ENCODE measurements around the gene RPL37.

The RPL37 gene

DNA sequence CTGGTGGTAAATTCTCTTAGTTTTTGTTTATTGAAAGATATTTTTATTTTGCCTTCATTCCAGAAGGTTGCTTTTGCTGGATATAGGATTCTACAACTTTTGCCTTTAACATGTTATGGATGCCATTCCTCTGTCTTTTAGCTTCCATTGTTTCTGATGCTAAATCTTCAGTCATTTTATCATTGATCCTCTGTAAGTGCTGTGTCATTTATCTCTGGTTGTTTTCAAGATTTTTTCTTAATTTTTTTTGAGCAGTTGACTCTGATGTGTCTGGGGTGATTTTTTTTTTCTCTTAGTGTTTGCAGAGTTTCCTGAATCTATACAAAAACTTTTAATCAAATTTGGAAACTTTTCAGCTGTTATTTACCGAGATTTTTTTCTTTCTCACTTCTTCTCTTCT is 12.5 kb upstream of the RPL37 start:
- no peak overlapping the region for H3K4me3 Mint-ChIP-seq
- CTCF ChIA-PET: no interaction called here
- no peak overlapping the region for H3K27ac Mint-ChIP-seq
- peaks cover 9% of the 10 kb centered on the region for H3K36me3 Mint-ChIP-seq
- peaks cover 3% of the 10 kb centered on the region for H3K4me1 Mint-ChIP-seq
- H3K27me3 Mint-ChIP-seq: peaks cover 18% of the 10 kb centered on the region
- DNase-seq: no peak
- H3K9me3 Mint-ChIP-seq: no peaks in the 10 kb centered on the region

DNA sequence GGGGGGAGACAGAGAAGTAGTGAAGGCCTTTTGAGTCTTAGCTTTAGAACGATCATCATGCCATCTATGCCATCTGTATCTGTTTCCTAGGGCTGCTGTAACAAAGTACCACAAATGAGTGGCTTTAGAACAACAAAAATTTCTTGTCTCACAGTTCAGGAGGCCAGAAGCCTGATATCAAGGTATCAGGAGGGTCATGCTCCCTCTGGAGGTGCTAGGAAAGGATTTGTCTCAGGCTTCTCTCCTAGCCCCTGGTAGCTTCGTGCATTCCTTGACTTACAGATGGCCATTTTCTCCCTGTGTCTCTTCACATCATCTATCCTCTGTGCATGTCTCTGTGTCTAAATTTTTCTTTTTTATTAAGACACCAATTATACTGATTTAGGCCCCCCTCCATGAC is 11.3 kb upstream of the RPL37 start:
- Mint-ChIP-seq H3K27me3 (peaks cover 20% of the 10 kb centered on the region), H3K4me1 (peaks cover 9% of the 10 kb centered on the region), H3K27ac (no peak overlapping the region), H3K36me3 (peaks cover 11% of the 10 kb centered on the region), H3K9me3 (no peaks in the 10 kb centered on the region), H3K4me3 (no peak overlapping the region)
- no peak for DNase-seq
- CTCF ChIA-PET: no interaction called here

DNA sequence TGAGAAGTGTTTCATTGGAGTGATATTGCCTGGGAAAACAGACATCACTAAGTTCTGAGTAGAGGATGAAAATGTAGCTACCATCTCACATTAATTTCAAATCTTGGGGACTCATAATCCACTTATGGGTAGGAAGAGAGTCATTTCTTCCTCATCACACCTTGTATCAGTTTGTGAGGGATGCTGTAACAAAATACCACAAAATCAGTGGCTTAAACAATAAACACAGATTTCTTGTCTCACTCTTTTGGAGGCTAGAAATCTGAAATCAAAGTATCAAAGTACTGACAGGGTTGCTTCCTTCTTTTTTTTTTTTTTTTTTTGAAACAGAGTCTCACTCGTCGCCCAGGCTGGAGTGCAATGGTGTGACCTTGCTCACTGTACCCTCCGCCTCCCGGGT is 9.5 kb upstream of the RPL37 start:
- peaks cover 23% of the 10 kb centered on the region for H3K27me3 Mint-ChIP-seq
- H3K4me1 Mint-ChIP-seq: peaks cover 17% of the 10 kb centered on the region
- H3K9me3 Mint-ChIP-seq: no peaks in the 10 kb centered on the region
- no peak overlapping the region for H3K27ac Mint-ChIP-seq
- peaks cover 14% of the 10 kb centered on the region for H3K36me3 Mint-ChIP-seq
- DNase-seq: no peak
- H3K4me3 Mint-ChIP-seq: no peak overlapping the region
- CTCF ChIA-PET: no interaction called here

DNA sequence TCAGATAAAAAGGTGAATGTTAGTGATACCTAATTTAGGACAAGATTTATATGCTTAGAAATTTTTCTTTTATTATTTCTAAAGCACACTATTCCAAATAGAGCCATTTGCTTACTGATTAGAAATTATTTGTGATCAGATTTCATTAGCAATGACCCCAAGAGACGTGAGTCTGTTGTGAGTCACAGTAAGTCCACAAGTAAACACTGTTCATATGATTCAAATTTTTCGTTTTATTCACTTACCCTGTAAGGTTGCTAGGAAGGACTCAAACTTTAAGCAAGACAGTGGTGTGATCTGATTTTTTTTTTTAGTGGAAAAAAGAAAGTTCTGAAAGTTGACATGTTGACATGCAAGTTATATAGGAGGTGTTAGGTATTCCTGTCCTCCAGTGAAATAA is 7.3 kb upstream of the RPL37 start:
- Mint-ChIP-seq H3K4me1 (peaks cover 23% of the 10 kb centered on the region), H3K27ac (no peak overlapping the region), H3K9me3 (no peaks in the 10 kb centered on the region), H3K27me3 (peaks cover 23% of the 10 kb centered on the region), H3K36me3 (peaks cover 10% of the 10 kb centered on the region), H3K4me3 (peak overlapping the region; percentile 87)
- no peak for DNase-seq
- CTCF ChIA-PET: interaction anchor here (1.2 to 1.3 kb wide), 2 partner anchors 8 to 37 kb away, joined by 5 to 6 read pairs; no protein-coding TSS in a partner anchor

DNA sequence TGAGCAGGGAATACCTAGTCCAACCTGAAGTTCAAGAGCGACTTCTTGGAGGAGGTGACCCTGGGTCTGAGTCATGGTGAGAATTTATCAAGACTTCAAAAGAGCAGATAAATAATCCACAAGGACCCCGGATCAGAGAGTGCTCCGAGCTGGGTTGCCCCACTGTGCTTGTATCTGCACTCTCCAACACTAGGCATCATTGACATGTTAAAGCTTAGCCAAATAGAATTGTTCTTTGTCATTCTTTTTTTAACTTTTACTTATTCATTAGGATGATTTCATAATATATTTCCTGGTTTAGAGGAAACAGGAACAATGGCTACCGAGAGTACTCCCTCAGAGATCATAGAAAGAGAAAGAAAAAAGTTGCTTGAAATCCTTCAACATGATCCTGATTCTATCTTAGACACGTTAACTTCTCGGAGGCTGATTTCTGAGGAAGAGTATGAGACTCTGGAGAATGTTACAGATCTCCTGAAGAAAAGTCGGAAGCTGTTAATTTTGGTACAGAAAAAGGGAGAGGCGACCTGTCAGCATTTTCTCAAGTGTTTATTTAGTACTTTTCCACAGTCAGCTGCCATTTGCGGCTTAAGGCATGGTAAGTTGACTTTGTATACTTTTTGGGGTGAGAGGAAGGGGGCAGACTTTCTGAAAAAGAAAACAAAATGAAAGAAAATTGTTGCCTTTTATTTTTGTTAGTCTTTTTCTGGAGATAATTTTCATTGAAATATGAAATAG is 6.2 kb upstream of the RPL37 start, which contains the start of gene CARD6:
Gene CARD6 (plus strand): TSS at position 300 of the 738 bp plus-strand sequence. CDS start 16 bp downstream, at position 316.
- H3K4me1 Mint-ChIP-seq: peaks cover 29% of the 10 kb centered on the region
- peaks cover 20% of the 10 kb centered on the region for H3K27me3 Mint-ChIP-seq
- no peak for DNase-seq
- H3K9me3 Mint-ChIP-seq: no peaks in the 10 kb centered on the region
- peaks cover 8% of the 10 kb centered on the region for H3K36me3 Mint-ChIP-seq
- peak within 1 kb of the TSS; percentile 87 for H3K4me3 Mint-ChIP-seq
- CTCF ChIA-PET: interaction anchor here (1.2 kb wide), 1 partner anchor 10 kb away, joined by 6 read pairs; no protein-coding TSS in a partner anchor
- H3K27ac Mint-ChIP-seq: peak within 1 kb of the TSS; percentile 92

DNA sequence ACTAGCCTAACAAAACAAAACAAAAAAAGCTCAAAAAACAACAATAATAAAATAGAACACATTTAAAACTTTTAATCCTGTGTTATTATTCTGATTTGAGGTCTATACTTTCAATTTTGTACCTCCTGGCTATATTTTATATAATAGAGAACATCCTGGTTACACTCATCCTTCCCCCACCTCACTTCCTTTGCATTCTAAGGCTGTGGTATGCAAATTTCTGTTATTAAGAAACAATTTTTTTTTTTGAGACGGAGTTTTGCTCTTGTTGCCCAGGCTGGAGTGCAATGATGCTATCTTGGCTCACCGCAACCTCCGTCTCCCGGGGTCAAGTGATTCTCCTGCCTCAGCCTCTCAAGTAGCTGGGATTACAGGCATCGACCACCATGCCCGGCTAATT is 3.1 kb upstream of the RPL37 start:
- Mint-ChIP-seq H3K9me3 (no peaks in the 10 kb centered on the region), H3K27me3 (peaks cover 12% of the 10 kb centered on the region), H3K4me3 (no peak overlapping the region), H3K4me1 (peaks cover 53% of the 10 kb centered on the region), H3K36me3 (peaks cover 22% of the 10 kb centered on the region), H3K27ac (no peak overlapping the region)
- no peak for DNase-seq
- CTCF ChIA-PET: no interaction called here

DNA sequence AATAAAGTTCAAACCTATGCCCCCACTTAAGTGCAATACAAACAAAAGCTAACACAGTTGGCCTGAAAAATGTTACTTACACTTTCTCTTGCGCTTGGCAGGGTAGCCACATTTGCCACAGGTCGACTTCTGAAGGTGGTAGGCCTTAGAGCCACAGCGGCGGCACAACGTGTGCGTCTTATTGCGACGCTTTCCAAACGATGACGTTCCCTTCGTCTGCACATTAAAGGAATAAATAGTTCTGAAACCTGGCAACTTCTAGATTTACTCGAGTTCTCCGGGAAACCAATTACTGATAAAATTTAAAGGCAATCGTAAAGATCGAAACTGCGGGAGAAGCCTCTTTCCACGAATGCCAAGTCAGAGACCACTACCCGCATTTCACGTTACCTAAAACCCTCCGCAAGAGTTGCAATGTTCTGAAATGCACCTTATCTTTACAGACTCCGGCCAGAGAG is 602 bp downstream of the RPL37 start:
- peaks cover 48% of the 10 kb centered on the region for H3K36me3 Mint-ChIP-seq

DNA sequence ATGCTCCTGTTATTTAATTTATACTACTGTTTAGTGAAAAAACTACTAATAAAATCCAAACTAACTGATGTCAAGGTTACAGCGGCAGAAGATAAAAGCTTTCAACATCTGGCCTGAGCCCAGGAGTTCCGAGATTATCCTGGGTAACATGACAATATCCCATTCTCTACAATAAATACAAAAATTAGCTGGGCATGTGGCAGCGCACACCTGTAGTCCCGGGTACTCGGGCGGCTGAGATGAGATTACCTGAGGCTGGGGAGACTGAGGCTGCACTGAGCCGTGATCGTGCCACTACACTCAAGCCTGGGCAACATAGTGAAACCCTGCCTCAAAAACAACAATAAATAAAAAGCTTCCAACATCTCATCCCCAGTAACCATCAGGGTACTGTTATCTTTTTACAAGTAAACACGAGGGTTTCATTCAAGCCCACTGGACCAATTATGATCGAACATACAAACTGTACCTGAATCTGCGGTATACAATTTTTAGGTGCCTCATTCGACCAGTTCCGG is 1.3 kb downstream of the RPL37 start:
- DNase-seq: no peak
- Mint-ChIP-seq H3K36me3 (peaks cover 55% of the 10 kb centered on the region), H3K27me3 (peaks cover 6% of the 10 kb centered on the region), H3K27ac (peak overlapping the region; percentile 99), H3K9me3 (no peaks in the 10 kb centered on the region), H3K4me1 (peaks cover 70% of the 10 kb centered on the region), H3K4me3 (peak overlapping the region; percentile 97)
- CTCF ChIA-PET: interaction anchor here (1.0 kb wide), 1 partner anchor 13 kb away, joined by 3 read pairs; no protein-coding TSS in a partner anchor

More for the DNA sequence above, 602 bp downstream of the RPL37 start:
- Mint-ChIP-seq H3K27me3 (peaks cover 6% of the 10 kb centered on the region), H3K9me3 (no peaks in the 10 kb centered on the region), H3K27ac (peak overlapping the region; percentile 99), H3K4me1 (peaks cover 63% of the 10 kb centered on the region), H3K4me3 (peak overlapping the region; percentile 97)
- peak; percentile 70 for DNase-seq
- CTCF ChIA-PET: no interaction called here

DNA sequence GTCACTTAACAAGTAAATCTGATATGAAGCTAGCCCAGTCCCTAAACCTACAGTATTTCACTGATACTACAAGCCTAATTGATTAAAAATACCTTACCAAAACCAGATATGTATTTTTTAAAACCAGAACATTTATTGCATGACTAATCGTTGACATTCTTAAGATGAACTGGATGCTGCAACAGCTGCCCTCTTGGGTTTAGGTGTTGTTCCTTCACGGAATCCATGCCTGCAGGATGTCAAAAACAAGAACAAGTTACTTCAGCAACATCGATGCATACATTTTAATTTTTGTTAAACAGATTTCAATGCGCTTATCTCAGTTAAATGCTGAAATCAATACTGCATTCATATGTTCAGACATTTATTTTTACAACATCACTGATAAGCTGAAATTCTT is 2.7 kb downstream of the RPL37 start:
- DNase-seq: no peak
- CTCF ChIA-PET: interaction anchor here (1.0 to 1.5 kb wide), 2 partner anchors 76 to 1049 kb away, joined by 3 to 7 read pairs; partner anchors contain the start of gene TTC33
- Mint-ChIP-seq H3K4me3 (peak overlapping the region; percentile 97), H3K9me3 (no peaks in the 10 kb centered on the region), H3K36me3 (peaks cover 69% of the 10 kb centered on the region), H3K27ac (peak overlapping the region; percentile 99), H3K27me3 (peaks cover 6% of the 10 kb centered on the region), H3K4me1 (peaks cover 74% of the 10 kb centered on the region)

DNA sequence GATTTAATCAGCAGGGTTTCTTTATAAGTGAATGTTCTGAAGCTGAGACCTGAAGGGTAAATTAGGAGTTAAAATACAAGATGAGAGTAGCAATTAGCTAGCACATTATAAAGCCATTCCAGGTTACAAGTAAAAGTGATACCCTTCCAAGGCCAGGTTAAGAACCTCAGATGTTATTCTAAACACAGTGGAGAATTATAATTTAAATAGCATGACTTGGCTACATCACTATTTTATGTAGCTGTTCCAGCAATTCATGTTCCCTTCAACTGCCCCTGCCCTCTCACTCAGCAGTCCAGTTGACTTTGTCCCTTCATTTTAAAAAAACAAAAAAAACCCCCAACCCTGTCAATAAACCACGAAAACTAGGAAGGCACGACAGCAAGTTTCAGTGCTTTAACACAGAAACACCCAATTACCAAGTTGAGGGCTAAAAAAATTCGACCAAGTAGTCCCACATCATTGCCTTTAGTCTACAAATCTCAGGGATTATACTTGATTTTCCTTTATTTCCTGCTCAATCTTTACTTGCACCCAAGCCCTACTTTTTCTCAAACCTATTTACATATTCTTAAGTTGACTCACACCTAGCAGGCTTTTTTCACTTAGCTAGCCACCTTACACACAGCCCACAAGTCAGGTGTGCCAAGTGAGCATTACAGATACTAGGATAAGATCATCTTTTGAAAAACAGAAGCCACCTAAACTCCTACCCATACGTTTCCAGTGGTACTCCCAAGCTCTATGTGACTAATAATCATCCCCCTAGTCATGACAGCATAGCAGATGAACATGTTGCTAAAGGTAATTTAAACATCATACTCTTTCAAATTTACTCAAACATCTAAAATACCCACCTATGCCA is 3.4 kb downstream of the RPL37 start:
- Mint-ChIP-seq H3K27ac (no peak overlapping the region), H3K4me1 (peaks cover 71% of the 10 kb centered on the region), H3K9me3 (no peaks in the 10 kb centered on the region), H3K4me3 (no peak overlapping the region), H3K36me3 (peaks cover 75% of the 10 kb centered on the region), H3K27me3 (peaks cover 6% of the 10 kb centered on the region)
- no peak for DNase-seq
- CTCF ChIA-PET: interaction anchor here (1.5 kb wide), 1 partner anchor 75 kb away, joined by 7 read pairs; the partner anchor contains the start of gene TTC33

DNA sequence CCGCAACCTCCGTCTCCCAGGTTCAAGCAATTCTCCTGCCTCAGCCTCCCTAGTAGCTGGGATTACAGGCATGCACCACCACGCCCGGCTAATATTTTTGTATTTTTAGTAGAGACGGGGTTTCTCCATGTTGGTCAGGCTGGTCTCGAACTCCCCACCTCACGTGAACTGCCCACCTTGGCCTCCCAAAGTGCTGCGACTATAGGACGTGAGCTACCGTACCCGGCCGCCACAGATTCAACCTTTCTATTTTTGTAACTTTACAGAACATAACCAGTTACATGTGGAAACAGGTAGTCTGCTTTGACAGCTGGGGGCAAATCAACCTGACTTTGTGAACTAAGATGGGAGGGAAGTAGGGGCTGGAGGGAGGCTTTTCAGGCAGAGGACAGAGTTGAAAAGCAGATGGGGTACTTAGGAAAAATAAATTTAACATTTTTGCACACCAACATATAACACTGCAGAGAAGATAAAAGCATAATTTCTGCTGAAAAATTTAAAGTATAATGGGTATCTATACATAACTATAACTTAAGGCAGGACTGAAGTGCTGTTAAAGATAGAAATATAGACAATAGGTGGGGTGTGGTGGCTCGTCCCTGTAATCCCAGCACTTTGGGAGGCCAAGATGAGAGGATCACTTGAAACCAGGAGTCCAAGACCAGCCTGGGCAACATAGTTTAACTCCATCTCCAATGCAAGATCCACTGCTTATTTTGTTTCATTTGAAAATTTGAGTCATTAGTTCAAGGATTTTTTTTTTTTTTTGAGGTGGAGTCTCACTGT is 5.1 kb downstream of the RPL37 start:
- H3K9me3 Mint-ChIP-seq: no peaks in the 10 kb centered on the region
- H3K27me3 Mint-ChIP-seq: peaks cover 1% of the 10 kb centered on the region
- CTCF ChIA-PET: no interaction called here
- peaks cover 75% of the 10 kb centered on the region for H3K36me3 Mint-ChIP-seq
- H3K4me1 Mint-ChIP-seq: peaks cover 57% of the 10 kb centered on the region
- H3K4me3 Mint-ChIP-seq: no peak overlapping the region
- no peak for DNase-seq
- H3K27ac Mint-ChIP-seq: no peak overlapping the region

DNA sequence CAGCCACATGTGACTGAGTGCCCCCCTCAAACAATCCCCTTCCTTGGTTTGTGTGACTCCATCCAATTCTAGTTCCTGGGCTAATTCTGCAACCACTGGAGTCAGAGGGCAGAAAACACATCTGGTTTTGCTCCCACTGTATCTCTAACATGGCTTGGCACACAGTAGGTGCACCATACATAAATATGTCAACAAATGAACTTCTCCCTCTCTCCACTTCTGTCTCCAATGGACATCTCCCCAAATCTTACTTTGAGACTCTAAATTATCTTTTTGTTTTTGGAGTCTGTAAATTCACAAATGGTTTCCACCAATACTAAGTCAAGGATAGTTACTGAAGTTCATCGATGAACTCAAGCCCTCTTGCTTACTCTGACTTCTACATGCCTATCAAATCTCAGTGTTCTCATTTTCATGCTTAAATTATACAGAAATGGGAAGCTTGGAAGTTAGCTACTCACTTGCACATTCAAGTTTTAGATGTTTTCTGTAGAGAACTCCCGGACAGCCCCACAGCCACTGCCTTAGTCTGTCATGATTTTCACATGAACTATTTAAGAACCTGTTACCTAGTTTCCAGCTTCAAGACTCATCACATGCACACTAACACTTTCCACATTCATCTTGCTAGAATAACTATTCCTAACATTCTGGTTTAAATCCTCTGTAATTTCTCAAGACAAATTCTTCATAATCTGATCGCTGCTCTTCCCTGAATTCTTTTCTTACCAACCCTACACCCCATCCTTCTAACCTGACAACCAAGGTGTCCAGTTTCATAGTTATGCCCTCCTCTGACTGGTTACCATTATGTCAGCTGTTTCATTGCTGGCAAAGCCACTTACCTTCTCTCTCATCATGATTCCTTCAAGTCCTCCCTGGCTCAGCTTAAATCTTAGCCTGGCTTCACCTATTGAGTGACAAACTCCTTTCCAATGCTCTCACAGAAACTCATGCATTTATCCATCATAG is 6.0 kb downstream of the RPL37 start:
- Mint-ChIP-seq H3K36me3 (peaks cover 68% of the 10 kb centered on the region), H3K4me1 (peaks cover 51% of the 10 kb centered on the region), H3K27me3 (no peaks in the 10 kb centered on the region), H3K4me3 (no peak overlapping the region), H3K9me3 (no peaks in the 10 kb centered on the region), H3K27ac (peak overlapping the region; percentile 60)
- DNase-seq: no peak
- CTCF ChIA-PET: interaction anchor here (1.2 kb wide), 1 partner anchor 31 kb away, joined by 3 read pairs; the partner anchor contains the start of gene PRKAA1

Data from activated naive CD4-positive, alpha-beta T cell treated with anti-CD3 and anti-CD28 coated beads, Interleukin-2, amount 10 ng/mL, durations not matched to agents 7 days and 5 days (primary cell).